H1 (cell line): ENCODE measurements around the gene SCGB3A1. TPM values are rescaled to one million over a fixed set of nuclear protein-coding genes. Genes with fewer than 3 reads are reported as not detected.
A peak's percentile ranks its signal among the peaks of the same experiment; 100 is the strongest.

Experiments used
- ASH2L ChIP-seq: fragments of 200-600, 300-600 bp; sonication (generic); IDR thresholded peaks from one replicate; pipeline ENCODE4 v1.7.1; 2017; ENCODE audit warnings: low read length
- CHD1 ChIP-seq: IDR thresholded peaks from 2 replicates; pipeline ENCODE4 v1.6.1; 2012; ENCODE audit warnings: low read depth, low read length, improper control_type of control experiment
- CREB1 ChIP-seq: IDR thresholded peaks from 2 replicates; pipeline ENCODE4 v1.6.1; 2012; ENCODE audit warnings: inconsistent platforms
- CTBP2 ChIP-seq: IDR thresholded peaks from 2 replicates; pipeline ENCODE4 v1.7.0; 2011; ENCODE audit warnings: borderline replicate concordance, mild to moderate bottlenecking, moderate library complexity, mixed read lengths, low read length; ENCODE audit not compliant: insufficient read depth, insufficient read length
- EGR1 ChIP-seq: IDR thresholded peaks from 2 replicates; pipeline ENCODE4 v1.6.1; 2011; ENCODE audit warnings: low read depth, low read length, borderline replicate concordance
- EZH2 ChIP-seq: fragments of 200-600 bp; sonication (generic); IDR thresholded peaks from 2 replicates; pipeline ENCODE4 v1.7.1; 2012; ENCODE audit warnings: low read depth, mild to moderate bottlenecking, moderate library complexity, low read length, inconsistent platforms; ENCODE audit not compliant: severe bottlenecking
- FOSL1 ChIP-seq: IDR thresholded peaks from 2 replicates; pipeline ENCODE4 v1.6.1; 2011; ENCODE audit warnings: mild to moderate bottlenecking, low read depth, low read length, moderate library complexity; ENCODE audit not compliant: insufficient read depth
- HDAC2 ChIP-seq, 2 experiments: fragments of 300-600 bp in 1 of 2; sonication (generic) in 1 of 2; IDR thresholded peaks; 2 replicates each; pipeline ENCODE4 v1.6.1; 2011 to 2012; ENCODE audit warnings: low read depth in 2 of 2, low read length in 2 of 2, mild to moderate bottlenecking in 2 of 2, moderate library complexity in 2 of 2, borderline replicate concordance in 1 of 2, inconsistent platforms in 1 of 2
- KDM5A ChIP-seq: fragments of 200-600 bp; IDR thresholded peaks from 2 replicates; pipeline ENCODE4 v1.7.1; 2012; ENCODE audit warnings: mild to moderate bottlenecking, low read length, inconsistent platforms, mixed read lengths
- NANOG ChIP-seq: IDR thresholded peaks from 2 replicates; pipeline ENCODE4 v1.6.1; 2011; ENCODE audit warnings: low read length, low read depth, mild to moderate bottlenecking, inconsistent platforms; ENCODE audit not compliant: insufficient read depth, poor library complexity, severe bottlenecking
- POLR2A ChIP-seq, 2 experiments: IDR thresholded peaks; 1 replicate in 1 of 2; 2 replicates in 1 of 2; pipeline ENCODE4 v1.6.1; 2011; ENCODE audit warnings: low read depth in 2 of 2, low read length in 2 of 2, mild to moderate bottlenecking in 2 of 2; ENCODE audit errors: control extremely low read depth in 1 of 2
- RBBP5 ChIP-seq: IDR thresholded peaks from 2 replicates; pipeline ENCODE4 v1.7.1; 2012; ENCODE audit warnings: low read depth, mild to moderate bottlenecking, inconsistent platforms, low read length, moderate library complexity, borderline replicate concordance
- SIN3A ChIP-seq, 2 experiments: IDR thresholded peaks in 1 of 2; conservative IDR thresholded peaks in 1 of 2; 2 replicates each; pipeline ENCODE4 v1.6.1; 2011 to 2012; ENCODE audit warnings: low read length in 2 of 2, improper control_type of control experiment in 1 of 2, low read depth in 1 of 2, mild to moderate bottlenecking in 1 of 2
- SIRT6 ChIP-seq: IDR thresholded peaks from one replicate; pipeline ENCODE4 v1.7.1; 2012; ENCODE audit warnings: low read length, inconsistent platforms
- SRF ChIP-seq: IDR thresholded peaks from 2 replicates; pipeline ENCODE4 v1.6.1; 2011; ENCODE audit warnings: mild to moderate bottlenecking, low read depth, low read length, moderate library complexity
- SUZ12 ChIP-seq: fragments of 200-600 bp; sonication (generic); IDR thresholded peaks from 2 replicates; pipeline ENCODE4 v1.6.1; 2012; ENCODE audit warnings: mild to moderate bottlenecking, inconsistent platforms, low read length, moderate library complexity, mixed read lengths
- TAF1 ChIP-seq: IDR thresholded peaks from 2 replicates; pipeline ENCODE4 v1.6.1; 2011; ENCODE audit warnings: mild to moderate bottlenecking, low read depth, low read length
- TEAD4 ChIP-seq: IDR thresholded peaks from 2 replicates; pipeline ENCODE4 v1.6.1; 2012; ENCODE audit warnings: low read depth, low read length, inconsistent platforms, mixed read lengths
- polyA plus RNA-seq, 7 experiments: library from polyadenylated mRNA; depleted of rRNA in 3 of 7; stranded (reverse) in 5 of 7; unstranded in 2 of 7; fragments of >200 nt in 5 of 7; fragments of 200-250 nt in 2 of 7; gene quantifications; 1 replicate in 5 of 7; 2 replicates in 1 of 7; 4 replicates in 1 of 7; pipeline versions ENCODE4 v1.2.1 to v1.2.3, GENCODE V29; 2011 to 2013; ENCODE audit warnings: missing spikeins in 2 of 7, mixed read lengths in 2 of 7
- total RNA-seq: library from RNA; stranded (reverse); fragmentation: NEBNext Ultra II Directional; extraction: Animal tissue kit (Norgen Biotek cat#: 25700); gene quantifications from 2 replicates; pipeline ENCODE4 v1.2.1, GENCODE V29; 2021
- TF ChIP-seq, protein P1 (sequence below): IDR thresholded peaks from 2 replicates; pipeline ENCODE4 v1.6.1; 2011; ENCODE audit warnings: low read length, improper control_type of control experiment
- TF ChIP-seq, protein P2 (sequence below): IDR thresholded peaks from 2 replicates; pipeline ENCODE4 v1.6.1; 2012; ENCODE audit warnings: low read length, inconsistent platforms
- TF ChIP-seq, protein P3 (sequence below): IDR thresholded peaks from 2 replicates; pipeline ENCODE4 v1.6.1; 2012; ENCODE audit warnings: inconsistent platforms

The SCGB3A1 gene
- total and polyA plus RNA-seq, 2 of the 8 experiments (the other 6 are each of a cell fraction or from before 2014, with no cell fraction given) = 0.20 TPM; not detected in 1

DNA sequence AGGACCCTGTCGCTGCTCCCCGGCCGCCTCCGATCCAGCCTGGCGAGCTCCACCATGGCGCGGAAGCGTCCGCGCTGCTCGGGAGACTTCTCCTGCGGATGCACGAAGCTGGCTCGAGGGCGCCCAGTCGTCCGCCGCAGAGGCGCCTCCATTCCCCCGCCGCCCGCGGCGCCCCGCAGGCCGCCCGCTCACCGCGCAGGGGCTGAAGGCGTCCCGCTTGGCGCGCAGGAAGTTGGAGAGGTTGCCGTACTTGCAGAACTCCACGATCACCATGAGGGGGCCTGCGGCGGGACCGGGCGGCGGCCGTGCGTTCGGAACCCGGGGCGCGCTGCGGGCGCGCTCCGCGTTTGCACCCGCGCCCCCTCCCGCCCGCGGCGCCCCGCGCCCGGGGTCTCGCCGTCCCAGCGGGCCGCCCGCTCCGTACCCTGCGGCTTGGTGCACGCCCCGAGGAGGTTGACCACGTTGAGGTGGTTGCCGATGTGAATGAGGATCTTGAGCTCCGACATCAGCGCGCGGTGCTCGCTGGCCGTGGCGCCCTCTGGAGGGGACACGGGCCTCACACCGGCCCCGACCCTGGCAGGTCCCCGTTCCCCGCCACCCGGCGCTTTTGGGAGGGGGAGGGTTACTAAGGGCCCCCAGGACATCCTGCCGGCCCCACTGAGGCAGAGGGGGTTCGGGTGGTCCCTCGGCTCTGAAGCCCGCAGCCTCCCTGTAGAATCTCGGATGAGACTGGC lies 27.7 kb upstream of the SCGB3A1 start (continued):
- TF ChIP-seq EZH2 (peak; percentile 54), CHD1 (no peak), POLR2A (IDR thresholded peaks at IDR 0.05; ENCODE audit: control extremely low read depth in 1 of 2, low read depth in 2 of 2, low read length in 2 of 2) (no peak), SUZ12 (0 out of 2 replicates have a peak, but pooled peaks have one; percentile 38), ASH2L (no peak), FOSL1 (no peak), EGR1 (no peak), NANOG (no peak), CTBP2 (no peak), HDAC2 (IDR thresholded peaks at IDR 0.05; ENCODE audit: borderline replicate concordance in 1 of 2, low read depth in 2 of 2, low read length in 2 of 2) (no peak), CREB1 (no peak), TEAD4 (no peak), SIRT6 (no peak), SRF (no peak), TAF1 (no peak; the same call in 1 of the 2 replicates), KDM5A (no peak), RBBP5 (0 out of 2 replicates have a peak, but pooled peaks have one; percentile 22), SIN3A (conservative IDR thresholded peaks at IDR 0.05 in 1 of 2, IDR thresholded peaks at IDR 0.05 in 1 of 2; ENCODE audit: low read depth in 1 of 2, low read length in 2 of 2) (no peak)
- TF ChIP-seq, protein P1, sequence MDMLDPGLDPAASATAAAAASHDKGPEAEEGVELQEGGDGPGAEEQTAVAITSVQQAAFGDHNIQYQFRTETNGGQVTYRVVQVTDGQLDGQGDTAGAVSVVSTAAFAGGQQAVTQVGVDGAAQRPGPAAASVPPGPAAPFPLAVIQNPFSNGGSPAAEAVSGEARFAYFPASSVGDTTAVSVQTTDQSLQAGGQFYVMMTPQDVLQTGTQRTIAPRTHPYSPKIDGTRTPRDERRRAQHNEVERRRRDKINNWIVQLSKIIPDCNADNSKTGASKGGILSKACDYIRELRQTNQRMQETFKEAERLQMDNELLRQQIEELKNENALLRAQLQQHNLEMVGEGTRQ = no peak
- TF ChIP-seq, protein P2, sequence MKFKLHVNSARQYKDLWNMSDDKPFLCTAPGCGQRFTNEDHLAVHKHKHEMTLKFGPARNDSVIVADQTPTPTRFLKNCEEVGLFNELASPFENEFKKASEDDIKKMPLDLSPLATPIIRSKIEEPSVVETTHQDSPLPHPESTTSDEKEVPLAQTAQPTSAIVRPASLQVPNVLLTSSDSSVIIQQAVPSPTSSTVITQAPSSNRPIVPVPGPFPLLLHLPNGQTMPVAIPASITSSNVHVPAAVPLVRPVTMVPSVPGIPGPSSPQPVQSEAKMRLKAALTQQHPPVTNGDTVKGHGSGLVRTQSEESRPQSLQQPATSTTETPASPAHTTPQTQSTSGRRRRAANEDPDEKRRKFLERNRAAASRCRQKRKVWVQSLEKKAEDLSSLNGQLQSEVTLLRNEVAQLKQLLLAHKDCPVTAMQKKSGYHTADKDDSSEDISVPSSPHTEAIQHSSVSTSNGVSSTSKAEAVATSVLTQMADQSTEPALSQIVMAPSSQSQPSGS = no peak
- TF ChIP-seq, protein P3, sequence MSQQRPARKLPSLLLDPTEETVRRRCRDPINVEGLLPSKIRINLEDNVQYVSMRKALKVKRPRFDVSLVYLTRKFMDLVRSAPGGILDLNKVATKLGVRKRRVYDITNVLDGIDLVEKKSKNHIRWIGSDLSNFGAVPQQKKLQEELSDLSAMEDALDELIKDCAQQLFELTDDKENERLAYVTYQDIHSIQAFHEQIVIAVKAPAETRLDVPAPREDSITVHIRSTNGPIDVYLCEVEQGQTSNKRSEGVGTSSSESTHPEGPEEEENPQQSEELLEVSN = no peak; the same call in 1 of the 2 replicates
